Measurements from ENCODE around the gene TRMT11. TPM values are rescaled to one million over a fixed set of nuclear protein-coding genes. Genes with fewer than 3 reads are reported as not detected.

The TRMT11 gene
- polyA plus RNA-seq, 1 of the 3 experiments (the other 2 are of a cell fraction), result 15.0 TPM

DNA sequence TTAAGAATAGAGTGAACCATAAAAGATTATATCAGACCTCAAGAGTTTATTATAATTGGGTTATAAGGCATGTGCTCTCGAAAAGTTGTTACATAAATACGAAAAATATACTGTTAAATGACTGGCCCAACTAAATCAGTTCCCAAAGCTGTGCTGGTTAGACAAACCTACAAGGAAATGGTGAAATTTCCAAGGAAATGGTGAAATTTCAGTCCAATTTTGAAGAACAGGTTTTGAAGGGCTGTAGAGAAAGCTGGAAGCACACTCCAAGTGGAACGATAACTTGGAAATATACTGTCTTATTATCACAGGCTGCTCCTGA, 400 bp upstream of the TRMT11 start:
- H3K27ac ChIP-seq (ENCODE audit: low read depth in 2 of 2, low read length in 1 of 2), result peak overlapping the region; percentile 53 to 87; a peak in 3 of 4 replicates
- WGBS (ENCODE audit: low lambda C conversion rate), result 9% methylated on average over 3 of the region's 3 CpGs
- H3K9me3 ChIP-seq, result no peaks in the 10 kb centered on the region
- H3K9me2 ChIP-seq, result no peaks in the 10 kb centered on the region
- no peaks in the 10 kb centered on the region for H3K27me3 ChIP-seq (ENCODE audit: insufficient read depth)
- peak overlapping the region; percentile 99 for H2AFZ ChIP-seq (ENCODE audit: low read depth)
- no peaks in the 10 kb centered on the region for H3K36me3 ChIP-seq (replicated peaks in 1 of 2; ENCODE audit: control insufficient read depth in 1 of 2, insufficient read depth in 2 of 2, low read length in 1 of 2)
- CTCF ChIA-PET, result interaction anchor here (0.6 to 3.7 kb wide), 9 partner anchors 10 to 227 kb away, joined by 3 to 35 read pairs (median 5); partner anchors contain the start of gene HINT3
- H3K4me3 ChIP-seq (ENCODE audit: low read depth in 2 of 2, low read length in 1 of 2), result peak overlapping the region; percentile 88 to 98
- H3K79me2 ChIP-seq (ENCODE audit: insufficient read depth), result peaks cover 27% of the 10 kb centered on the region; the same call in 1 of the 2 replicates
- peaks cover 17% of the 10 kb centered on the region for H3F3A ChIP-seq (replicated peaks; ENCODE audit: insufficient read depth)
- peak overlapping the region; percentile 78 for H3K9ac ChIP-seq
- peak overlapping the region; percentile 91 for H3K4me2 ChIP-seq
- TF ChIP-seq TAF1 (IDR thresholded peaks at IDR 0.05; ENCODE audit: borderline replicate concordance, low read depth, low read length) (no peak), EZH2phosphoT487 (IDR thresholded peaks at IDR 0.05; ENCODE audit: borderline replicate concordance, low read depth) (no peak), RFX5 (IDR thresholded peaks at IDR 0.05; ENCODE audit: low read length) (no peak), NFIC (IDR thresholded peaks at IDR 0.05; ENCODE audit: borderline replicate concordance) (no peak), SIN3A (IDR thresholded peaks at IDR 0.05; ENCODE audit: borderline replicate concordance, low read depth, low read length) (no peak), JUND (IDR thresholded peaks at IDR 0.05) (no peak), SMC3 (IDR thresholded peaks at IDR 0.05; ENCODE audit: low read depth, low read length) (no peak), EP300 (IDR thresholded peaks at IDR 0.05; ENCODE audit: borderline replicate concordance in 1 of 2, low read depth in 1 of 2, low read length in 1 of 2) (no peak), ELF1 (IDR thresholded peaks at IDR 0.05) (no peak), RAD21 (IDR thresholded peaks at IDR 0.05; ENCODE audit: low read length) (no peak), RCOR1 (IDR thresholded peaks at IDR 0.05; ENCODE audit: low read length) (no peak), USF2 (IDR thresholded peaks at IDR 0.05; ENCODE audit: borderline replicate concordance, low read depth, low read length) (no peak), YY1 (IDR thresholded peaks at IDR 0.05; ENCODE audit: low read depth) (no peak)
- TF ChIP-seq, protein P1, sequence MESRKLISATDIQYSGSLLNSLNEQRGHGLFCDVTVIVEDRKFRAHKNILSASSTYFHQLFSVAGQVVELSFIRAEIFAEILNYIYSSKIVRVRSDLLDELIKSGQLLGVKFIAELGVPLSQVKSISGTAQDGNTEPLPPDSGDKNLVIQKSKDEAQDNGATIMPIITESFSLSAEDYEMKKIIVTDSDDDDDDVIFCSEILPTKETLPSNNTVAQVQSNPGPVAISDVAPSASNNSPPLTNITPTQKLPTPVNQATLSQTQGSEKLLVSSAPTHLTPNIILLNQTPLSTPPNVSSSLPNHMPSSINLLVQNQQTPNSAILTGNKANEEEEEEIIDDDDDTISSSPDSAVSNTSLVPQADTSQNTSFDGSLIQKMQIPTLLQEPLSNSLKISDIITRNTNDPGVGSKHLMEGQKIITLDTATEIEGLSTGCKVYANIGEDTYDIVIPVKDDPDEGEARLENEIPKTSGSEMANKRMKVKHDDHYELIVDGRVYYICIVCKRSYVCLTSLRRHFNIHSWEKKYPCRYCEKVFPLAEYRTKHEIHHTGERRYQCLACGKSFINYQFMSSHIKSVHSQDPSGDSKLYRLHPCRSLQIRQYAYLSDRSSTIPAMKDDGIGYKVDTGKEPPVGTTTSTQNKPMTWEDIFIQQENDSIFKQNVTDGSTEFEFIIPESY (IDR thresholded peaks at IDR 0.05; ENCODE audit: borderline replicate concordance, low read depth), result no peak
- TF ChIP-seq, protein P2, sequence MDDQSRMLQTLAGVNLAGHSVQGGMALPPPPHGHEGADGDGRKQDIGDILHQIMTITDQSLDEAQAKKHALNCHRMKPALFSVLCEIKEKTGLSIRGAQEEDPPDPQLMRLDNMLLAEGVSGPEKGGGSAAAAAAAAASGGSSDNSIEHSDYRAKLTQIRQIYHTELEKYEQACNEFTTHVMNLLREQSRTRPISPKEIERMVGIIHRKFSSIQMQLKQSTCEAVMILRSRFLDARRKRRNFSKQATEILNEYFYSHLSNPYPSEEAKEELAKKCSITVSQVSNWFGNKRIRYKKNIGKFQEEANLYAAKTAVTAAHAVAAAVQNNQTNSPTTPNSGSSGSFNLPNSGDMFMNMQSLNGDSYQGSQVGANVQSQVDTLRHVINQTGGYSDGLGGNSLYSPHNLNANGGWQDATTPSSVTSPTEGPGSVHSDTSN (IDR thresholded peaks at IDR 0.05), result no peak
- TF ChIP-seq, protein P3, sequence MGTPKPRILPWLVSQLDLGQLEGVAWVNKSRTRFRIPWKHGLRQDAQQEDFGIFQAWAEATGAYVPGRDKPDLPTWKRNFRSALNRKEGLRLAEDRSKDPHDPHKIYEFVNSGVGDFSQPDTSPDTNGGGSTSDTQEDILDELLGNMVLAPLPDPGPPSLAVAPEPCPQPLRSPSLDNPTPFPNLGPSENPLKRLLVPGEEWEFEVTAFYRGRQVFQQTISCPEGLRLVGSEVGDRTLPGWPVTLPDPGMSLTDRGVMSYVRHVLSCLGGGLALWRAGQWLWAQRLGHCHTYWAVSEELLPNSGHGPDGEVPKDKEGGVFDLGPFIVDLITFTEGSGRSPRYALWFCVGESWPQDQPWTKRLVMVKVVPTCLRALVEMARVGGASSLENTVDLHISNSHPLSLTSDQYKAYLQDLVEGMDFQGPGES (IDR thresholded peaks at IDR 0.05; ENCODE audit: low read depth, low read length), result no peak
- POLR2A ChIA-PET, result interaction anchor here (0.6 to 2.9 kb wide), 9 partner anchors 10 to 1533 kb away, joined by 3 to 23 read pairs (median 6); partner anchors contain the start of genes HDDC2, MTCL3 and NCOA7
- no peaks in the 10 kb centered on the region for H4K20me1 ChIP-seq (ENCODE audit: insufficient read depth)
- peaks cover 3 to 21% of the 10 kb centered on the region in 2 experiments for H3K4me1 ChIP-seq (ENCODE audit: control insufficient read depth in 1 of 2, insufficient read depth in 2 of 2, low read depth in 1 of 2, low read length in 1 of 2)
- DNase-seq, result no peak
